Effector memory CD4-positive, alpha-beta T cell (primary cell): ENCODE results near the gene CYP27B1.

Source experiments
- DNase-seq, 3 donors: peaks; one replicate each; pipeline ENCODE4 v3.0.0-alpha.2; 2020
- H3K27ac ChIP-seq: 2 replicates; pipeline ENCODE4 v1.7.0; 2013; ENCODE audit warnings: mild to moderate bottlenecking, low read length, moderate library complexity; ENCODE audit not compliant: insufficient read depth, poor library complexity, severe bottlenecking
- H3K27me3 ChIP-seq: replicated peaks from 2 replicates; pipeline ENCODE4 v1.7.0; 2013; ENCODE audit warnings: mild to moderate bottlenecking, low read length; ENCODE audit not compliant: insufficient read depth, control insufficient read depth, poor library complexity, severe bottlenecking
- H3K36me3 ChIP-seq: 2 replicates; pipeline ENCODE4 v1.7.0; 2013; ENCODE audit warnings: mild to moderate bottlenecking, low read length, moderate library complexity; ENCODE audit not compliant: control insufficient read depth, insufficient read depth
- H3K4me1 ChIP-seq: 2 replicates; pipeline ENCODE4 v1.7.0; 2013; ENCODE audit warnings: low read length, mild to moderate bottlenecking; ENCODE audit not compliant: control insufficient read depth, insufficient read depth, poor library complexity, severe bottlenecking
- H3K4me3 ChIP-seq: 2 replicates; pipeline ENCODE4 v1.7.0; 2013; ENCODE audit warnings: low read length, low read depth, mild to moderate bottlenecking; ENCODE audit not compliant: insufficient read depth, poor library complexity, severe bottlenecking
- H3K9me3 ChIP-seq: 2 replicates; pipeline ENCODE4 v1.7.0; 2013; ENCODE audit warnings: mild to moderate bottlenecking, low read length, moderate library complexity; ENCODE audit not compliant: control insufficient read depth

CYP27B1 gene

GRCh38 chr12:57743769-57744168 lies 23.1 kb downstream of the CYP27B1 start:
- no peak for DNase-seq
- peak overlapping the region; percentile 93 for H3K27ac ChIP-seq
- peaks cover 49% of the 10 kb centered on the region for H3K4me1 ChIP-seq
- no peaks in the 10 kb centered on the region for H3K9me3 ChIP-seq
- H3K4me3 ChIP-seq, result no peak overlapping the region
- peaks cover 23% of the 10 kb centered on the region for H3K36me3 ChIP-seq
- no peaks in the 10 kb centered on the region for H3K27me3 ChIP-seq

- no peaks in the 10 kb centered on the region for H3K9me3 ChIP-seq
- no peaks in the 10 kb centered on the region for H3K27me3 ChIP-seq
- peaks cover 27% of the 10 kb centered on the region for H3K36me3 ChIP-seq
- peak; percentile 70 to 76 (median 72) for DNase-seq
- peak overlapping the region; percentile 94 for H3K27ac ChIP-seq
- H3K4me1 ChIP-seq, result peaks cover 52% of the 10 kb centered on the region
- H3K4me3 ChIP-seq, result peak overlapping the region; percentile 82
These were observed 24.8 kb downstream of the CYP27B1 start for GRCh38 chr12:57741844-57742738.

GRCh38 chr12:57741413-57741789 lies 25.5 kb downstream of the CYP27B1 start:
- no peak for DNase-seq
- Histone ChIP-seq H3K27me3 (no peaks in the 10 kb centered on the region), H3K27ac (peak overlapping the region; percentile 94), H3K36me3 (peaks cover 27% of the 10 kb centered on the region), H3K4me3 (peak overlapping the region; percentile 82), H3K9me3 (no peaks in the 10 kb centered on the region), H3K4me1 (peaks cover 52% of the 10 kb centered on the region)

GRCh38 chr12:57740656-57741412 lies 26.0 kb downstream of the CYP27B1 start:
- peaks cover 52% of the 10 kb centered on the region for H3K4me1 ChIP-seq
- peaks cover 32% of the 10 kb centered on the region for H3K36me3 ChIP-seq
- H3K4me3 ChIP-seq, result peak overlapping the region; percentile 82
- H3K9me3 ChIP-seq, result no peaks in the 10 kb centered on the region
- peak overlapping the region; percentile 94 for H3K27ac ChIP-seq
- H3K27me3 ChIP-seq, result no peaks in the 10 kb centered on the region
- peak; percentile 74 to 79 (median 78) for DNase-seq

- H3K4me1 ChIP-seq, result peaks cover 46% of the 10 kb centered on the region
- H3K27me3 ChIP-seq, result no peaks in the 10 kb centered on the region
- peaks cover 39% of the 10 kb centered on the region for H3K36me3 ChIP-seq
- no peaks in the 10 kb centered on the region for H3K9me3 ChIP-seq
- peak overlapping the region; percentile 94 for H3K27ac ChIP-seq
- DNase-seq, result no peak
- no peak overlapping the region for H3K4me3 ChIP-seq
These were observed 26.9 kb downstream of the CYP27B1 start for GRCh38 chr12:57739914-57740538.

GRCh38 chr12:57739387-57739786 lies 27.5 kb downstream of the CYP27B1 start:
- DNase-seq, result no peak
- Histone ChIP-seq H3K9me3 (no peaks in the 10 kb centered on the region), H3K4me3 (no peak overlapping the region), H3K4me1 (peaks cover 46% of the 10 kb centered on the region), H3K27ac (peak overlapping the region; percentile 94), H3K27me3 (no peaks in the 10 kb centered on the region), H3K36me3 (peaks cover 46% of the 10 kb centered on the region)

- H3K9me3 ChIP-seq, result no peaks in the 10 kb centered on the region
- peak within 1 kb of the TSS; percentile 94 for H3K27ac ChIP-seq
- peaks cover 40% of the 10 kb centered on the region for H3K4me1 ChIP-seq
- peaks cover 52% of the 10 kb centered on the region for H3K36me3 ChIP-seq
- no peak within 1 kb of the TSS for H3K4me3 ChIP-seq
- no peaks in the 10 kb centered on the region for H3K27me3 ChIP-seq
- DNase-seq, result no peak
These were observed 28.1 kb downstream of the CYP27B1 start, which contains the start of gene AGAP2 for GRCh38 chr12:57738661-57739237. AGAP2 (minus strand) TSS chr12:57738742; CDS start chr12:57738246, 496 bp downstream.

GRCh38 chr12:57737467-57738460 lies 29.1 kb downstream of the CYP27B1 start:
- no peak for DNase-seq
- peaks cover 39% of the 10 kb centered on the region for H3K4me1 ChIP-seq
- H3K4me3 ChIP-seq, result no peak overlapping the region
- no peaks in the 10 kb centered on the region for H3K27me3 ChIP-seq
- no peaks in the 10 kb centered on the region for H3K9me3 ChIP-seq
- no peak overlapping the region for H3K27ac ChIP-seq
- H3K36me3 ChIP-seq, result peaks cover 62% of the 10 kb centered on the region
